Loucy (cell line): ENCODE measurements around the gene PTPRO.
A peak's percentile ranks its signal among the peaks of the same experiment; 100 is the strongest.
"Not testable (repeated sequence)": the region's sequence is repeated elsewhere in the genome, so short reads cannot be mapped to it uniquely, and the experiment has no call there.

Experiments
- H2AFZ ChIP-seq: fragments of 200-600 bp; sonication (generic); 2 replicates; pipeline ENCODE4 v1.6.0; 2016; ENCODE audit warnings: antibody characterized with exemption, mild to moderate bottlenecking, low read length, moderate library complexity
- H3F3A ChIP-seq: fragments of 200-600 bp; 2 replicates; pipeline ENCODE4 v1.6.0; 2016; ENCODE audit warnings: antibody characterized with exemption, low read depth, mild to moderate bottlenecking
- H3K27me3 ChIP-seq: fragments of 200-600 bp; sonication (generic); 2 replicates; pipeline ENCODE4 v1.6.1; 2014; ENCODE audit warnings: low read length, mild to moderate bottlenecking; ENCODE audit not compliant: insufficient read depth, poor library complexity, severe bottlenecking
- H3K36me3 ChIP-seq: fragments of 200-600 bp; sonication (generic); 2 replicates; pipeline ENCODE4 v1.6.1; 2016; ENCODE audit warnings: low read length; ENCODE audit not compliant: insufficient read depth
- H3K4me1 ChIP-seq: fragments of 200-600 bp; sonication (generic); 2 replicates; pipeline ENCODE4 v1.5.1; 2014; ENCODE audit warnings: low read length, mild to moderate bottlenecking; ENCODE audit not compliant: insufficient read depth, poor library complexity, severe bottlenecking
- H3K4me2 ChIP-seq: fragments of 200-600 bp; sonication (generic); 2 replicates; pipeline ENCODE4 v1.6.0; 2014; ENCODE audit warnings: antibody characterized with exemption, low read length, low read depth, mild to moderate bottlenecking; ENCODE audit not compliant: poor library complexity, severe bottlenecking
- H3K4me3 ChIP-seq: fragments of 200-600 bp; sonication (generic); 2 replicates; pipeline ENCODE4 v1.5.1; 2014; ENCODE audit warnings: low read length, mild to moderate bottlenecking, mixed read lengths; ENCODE audit not compliant: poor library complexity, severe bottlenecking
- H3K79me2 ChIP-seq: fragments of 200-600 bp; sonication (generic); 2 replicates; pipeline ENCODE4 v1.6.1; 2014; ENCODE audit warnings: low read length; ENCODE audit not compliant: insufficient read depth
- H3K9ac ChIP-seq: fragments of 200-600 bp; sonication (generic); 2 replicates; pipeline ENCODE4 v1.6.0; 2014; ENCODE audit warnings: mild to moderate bottlenecking, low read depth, low read length, moderate library complexity; ENCODE audit not compliant: poor library complexity, severe bottlenecking
- H3K9me2 ChIP-seq: fragments of 200-600 bp; sonication (generic); replicated peaks from 2 replicates; pipeline ENCODE4 v1.6.1; 2016; ENCODE audit warnings: low read depth, low read length, mixed read lengths
- H3K9me3 ChIP-seq: fragments of 200-600 bp; sonication (generic); 2 replicates; pipeline ENCODE4 v1.6.1; 2014; ENCODE audit warnings: mild to moderate bottlenecking, antibody characterized with exemption, low read length, low read depth; ENCODE audit not compliant: insufficient read depth
- H4K20me1 ChIP-seq: fragments of 200-600 bp; sonication (generic); 2 replicates; pipeline ENCODE4 v1.6.0; 2014; ENCODE audit warnings: antibody characterized with exemption, low read length, mild to moderate bottlenecking; ENCODE audit not compliant: insufficient read depth, poor library complexity, severe bottlenecking
- CTCF ChIP-seq: fragments of 200-600 bp; sonication (generic); conservative IDR thresholded peaks from 2 replicates; pipeline ENCODE4 v1.5.1; 2014; ENCODE audit warnings: mild to moderate bottlenecking, antibody characterized with exemption, low read length
- EZH2phosphoT487 ChIP-seq: fragments of 200-600 bp; IDR thresholded peaks from 2 replicates; pipeline ENCODE4 v1.6.1; 2018; ENCODE audit warnings: antibody characterized with exemption, mild to moderate bottlenecking, moderate library complexity, borderline replicate concordance

The PTPRO gene

GRCh38 chr12:15608406-15608805, 286.1 kb downstream of the PTPRO start:
- Histone ChIP-seq H3F3A (no peaks in the 10 kb centered on the region), H3K9me3 (no peaks in the 10 kb centered on the region; the same call in 1 of the 2 replicates), H3K4me1 (no peaks in the 10 kb centered on the region), H3K9me2 (no peaks in the 10 kb centered on the region), H3K4me3 (no peak overlapping the region), H3K4me2 (no peak overlapping the region), H3K79me2 (no peaks in the 10 kb centered on the region), H3K9ac (no peak overlapping the region), H3K27me3 (no peaks in the 10 kb centered on the region), H2AFZ (0 out of 2 replicates have a peak overlapping the region, but pooled peaks have one; percentile 10), H4K20me1 (no peaks in the 10 kb centered on the region), H3K36me3 (no peaks in the 10 kb centered on the region)
- TF ChIP-seq EZH2phosphoT487 (no peak), CTCF (no peak)

GRCh38 chr12:15608941-15609340, 286.6 kb downstream of the PTPRO start:
- H4K20me1 ChIP-seq, result no peaks in the 10 kb centered on the region
- no peak overlapping the region for H3K4me3 ChIP-seq
- H3F3A ChIP-seq, result no peaks in the 10 kb centered on the region
- no peaks in the 10 kb centered on the region for H3K9me2 ChIP-seq
- no peak overlapping the region for H3K9ac ChIP-seq
- H3K9me3 ChIP-seq, result no peaks in the 10 kb centered on the region; the same call in 1 of the 2 replicates
- no peak overlapping the region for H3K4me2 ChIP-seq
- H3K4me1 ChIP-seq, result no peaks in the 10 kb centered on the region
- no peaks in the 10 kb centered on the region for H3K36me3 ChIP-seq
- no peak for TF ChIP-seq CTCF
- TF ChIP-seq EZH2phosphoT487, result no peak
- no peaks in the 10 kb centered on the region for H3K27me3 ChIP-seq
- H3K79me2 ChIP-seq, result no peaks in the 10 kb centered on the region
- no peak overlapping the region for H2AFZ ChIP-seq

GRCh38 chr12:15613981-15614380, 291.7 kb downstream of the PTPRO start:
- H3F3A ChIP-seq, result no peaks in the 10 kb centered on the region
- no peaks in the 10 kb centered on the region for H3K9me2 ChIP-seq
- TF ChIP-seq CTCF (no peak), EZH2phosphoT487 (no peak)
- H3K4me2 ChIP-seq, result no peak overlapping the region
- H3K79me2 ChIP-seq, result no peaks in the 10 kb centered on the region
- no peaks in the 10 kb centered on the region for H3K4me1 ChIP-seq
- H3K36me3 ChIP-seq, result no peaks in the 10 kb centered on the region
- no peak overlapping the region for H3K9ac ChIP-seq
- peaks cover 3% of the 10 kb centered on the region; the same call in 1 of the 2 replicates for H3K9me3 ChIP-seq
- H4K20me1 ChIP-seq, result no peaks in the 10 kb centered on the region
- no peaks in the 10 kb centered on the region for H3K27me3 ChIP-seq
- no peak overlapping the region for H2AFZ ChIP-seq
- H3K4me3 ChIP-seq, result no peak overlapping the region

GRCh38 chr12:15616495-15616894, 294.2 kb downstream of the PTPRO start:
- H3K9me3 ChIP-seq, H3F3A ChIP-seq, H3K79me2 ChIP-seq, H3K9ac ChIP-seq, H3K4me3 ChIP-seq, H3K27me3 ChIP-seq, H3K36me3 ChIP-seq, H4K20me1 ChIP-seq, H3K4me2 ChIP-seq, H3K4me1 ChIP-seq, H3K9me2 ChIP-seq, H2AFZ ChIP-seq: not testable (repeated sequence)
